GM11168 (cell line): ENCODE results near the gene SPARC.

ENCODE experiments used
- in situ Hi-C: fragments of 300-500 bp; cut with MboI; formaldehyde crosslinking; loops from one replicate; pipeline ENCODE4 v1.12.0; 2022; ENCODE audit warnings: low sequenced_read_pairs; ENCODE audit not compliant: unreplicated experiment

SPARC gene

DNA sequence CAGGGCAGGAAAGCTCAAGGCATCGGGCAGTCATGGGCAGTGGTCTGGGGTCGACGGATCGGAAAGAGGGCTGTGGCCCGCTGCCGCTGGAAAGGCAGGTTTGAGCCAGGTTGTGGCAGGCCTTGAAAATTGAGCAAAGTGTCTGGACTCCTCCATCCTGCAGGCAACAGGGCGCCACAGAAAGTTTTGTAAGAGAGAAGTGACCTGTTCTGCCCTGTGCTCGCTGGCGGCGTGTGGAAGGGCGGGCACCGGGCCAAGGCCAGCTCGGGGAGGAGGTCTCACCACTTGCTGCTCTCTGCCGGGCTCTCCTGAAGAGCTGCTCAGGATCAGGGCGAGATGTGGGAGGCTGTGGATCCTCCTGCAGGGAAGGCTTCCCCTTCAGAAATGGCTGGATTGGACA is 54.2 kb downstream of the SPARC start:
- in situ Hi-C loops, result no loop called here

- in situ Hi-C loops, result no loop called here
These were observed 54.8 kb downstream of the SPARC start for GRCh38 chr5:151631941-151632340.

DNA sequence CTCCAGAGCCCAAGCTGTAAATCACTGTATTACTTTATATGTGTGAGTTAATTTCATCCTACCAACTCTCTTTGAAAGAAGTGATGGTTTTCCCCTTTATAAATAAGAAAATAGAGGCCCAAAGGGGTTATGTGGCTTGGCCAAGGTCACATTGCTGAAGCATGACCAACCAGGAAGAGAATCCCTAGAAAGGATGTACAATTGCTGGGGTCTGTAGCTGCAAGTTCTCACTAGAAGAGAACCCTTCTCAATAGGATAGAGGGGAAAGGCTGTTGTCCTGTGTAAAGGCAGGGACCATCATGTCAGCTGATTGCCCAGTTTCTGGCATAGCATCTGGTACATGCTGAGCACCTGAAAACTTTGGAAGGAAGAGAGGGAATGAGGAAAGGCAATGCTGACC is 56.6 kb downstream of the SPARC start:
- in situ Hi-C loops, result no loop called here

DNA sequence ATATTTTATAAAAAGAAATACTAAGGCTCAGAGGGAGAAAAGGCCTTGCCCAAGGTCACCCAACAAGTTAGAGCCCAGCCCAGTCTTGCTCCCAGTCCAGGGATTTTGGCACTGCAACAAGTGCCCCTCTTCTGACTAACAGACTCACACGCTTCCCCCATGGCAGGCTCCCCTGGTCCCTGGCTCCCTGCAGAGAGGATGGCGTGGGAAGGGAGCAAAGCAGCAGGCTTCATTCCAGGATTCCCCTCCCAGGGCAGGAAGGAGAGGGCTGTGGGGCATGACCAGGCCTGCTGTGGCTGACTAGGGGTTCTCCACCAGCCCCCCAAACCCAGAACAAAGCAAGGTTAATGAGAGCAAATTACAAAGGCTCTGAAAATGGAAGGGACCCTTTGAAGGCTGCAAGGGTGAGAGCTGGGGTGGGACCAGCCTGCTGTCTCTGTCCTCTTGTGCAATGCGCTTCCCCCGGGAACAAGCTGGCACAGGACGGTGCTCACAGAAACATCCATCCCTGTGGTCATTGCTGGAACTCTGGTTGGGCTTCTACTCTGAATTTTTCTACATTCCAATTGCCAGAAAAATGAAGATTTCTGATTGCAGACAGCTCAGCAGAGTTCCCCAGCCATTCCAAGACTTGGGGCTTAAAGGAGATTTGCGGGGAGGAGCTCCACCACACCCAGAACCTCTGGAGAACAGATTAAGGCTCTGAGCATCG is 58.4 kb downstream of the SPARC start:
- in situ Hi-C loops, result no loop called here

GRCh38 chr5:151627650-151628049 is 59.1 kb downstream of the SPARC start:
- in situ Hi-C loops, result no loop called here

DNA sequence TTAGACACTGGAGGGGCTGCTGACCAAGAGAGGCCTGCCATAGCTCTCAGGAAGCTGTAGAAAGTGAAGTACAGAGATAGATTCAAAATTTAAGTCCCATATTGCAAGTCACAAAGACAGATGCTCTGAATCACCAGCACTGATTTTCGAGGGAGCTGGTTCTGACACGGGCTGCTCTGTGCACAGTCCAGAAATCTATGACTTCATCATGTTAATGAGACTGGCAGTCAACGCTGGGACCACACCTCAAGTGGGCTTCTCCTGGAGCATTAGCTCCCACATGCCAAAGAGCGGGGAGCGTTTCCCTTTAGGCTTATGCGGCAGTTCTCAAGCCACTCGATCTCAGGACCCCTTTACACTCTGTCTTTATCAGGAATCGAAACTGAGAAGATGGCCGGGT is 61.4 kb downstream of the SPARC start:
- in situ Hi-C loops, result no loop called here

DNA sequence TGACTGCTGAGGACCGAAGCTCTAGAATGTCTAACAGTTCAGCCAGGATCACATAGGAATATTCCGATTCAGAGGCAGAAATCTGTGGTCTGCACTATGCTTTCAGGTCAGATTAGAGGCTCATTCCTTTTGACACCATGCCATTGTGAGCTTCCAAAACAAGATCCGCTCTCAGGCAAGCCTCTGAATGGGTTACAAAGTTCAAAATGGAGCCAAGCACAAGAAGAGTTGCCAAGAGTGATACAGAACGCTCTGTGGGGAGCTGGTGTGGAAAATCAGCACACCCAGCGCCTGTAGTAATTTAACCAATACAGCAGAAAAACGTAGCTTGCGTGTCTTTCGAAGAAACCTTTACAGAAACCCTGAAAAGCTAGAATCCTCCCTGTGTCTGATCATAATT is 62.2 kb downstream of the SPARC start:
- in situ Hi-C loops, result no loop called here

- in situ Hi-C loops, result no loop called here
These were observed 64.2 kb downstream of the SPARC start for GRCh38 chr5:151622367-151623088.

- in situ Hi-C loops, result no loop called here
These were observed 66.3 kb downstream of the SPARC start for GRCh38 chr5:151620461-151620840.

- in situ Hi-C loops, result no loop called here
These were observed 66.8 kb downstream of the SPARC start for GRCh38 chr5:151619812-151620460.

GRCh38 chr5:151618907-151619306 is 67.8 kb downstream of the SPARC start:
- in situ Hi-C loops, result no loop called here

- in situ Hi-C loops, result no loop called here
These were observed 68.6 kb downstream of the SPARC start for GRCh38 chr5:151617841-151618710.

GRCh38 chr5:151617383-151617840 is 69.3 kb downstream of the SPARC start:
- in situ Hi-C loops, result no loop called here

GRCh38 chr5:151615431-151615830 is 71.3 kb downstream of the SPARC start:
- in situ Hi-C loops, result no loop called here

- in situ Hi-C loops, result no loop called here
These were observed 72.2 kb downstream of the SPARC start for GRCh38 chr5:151614565-151614964.

DNA sequence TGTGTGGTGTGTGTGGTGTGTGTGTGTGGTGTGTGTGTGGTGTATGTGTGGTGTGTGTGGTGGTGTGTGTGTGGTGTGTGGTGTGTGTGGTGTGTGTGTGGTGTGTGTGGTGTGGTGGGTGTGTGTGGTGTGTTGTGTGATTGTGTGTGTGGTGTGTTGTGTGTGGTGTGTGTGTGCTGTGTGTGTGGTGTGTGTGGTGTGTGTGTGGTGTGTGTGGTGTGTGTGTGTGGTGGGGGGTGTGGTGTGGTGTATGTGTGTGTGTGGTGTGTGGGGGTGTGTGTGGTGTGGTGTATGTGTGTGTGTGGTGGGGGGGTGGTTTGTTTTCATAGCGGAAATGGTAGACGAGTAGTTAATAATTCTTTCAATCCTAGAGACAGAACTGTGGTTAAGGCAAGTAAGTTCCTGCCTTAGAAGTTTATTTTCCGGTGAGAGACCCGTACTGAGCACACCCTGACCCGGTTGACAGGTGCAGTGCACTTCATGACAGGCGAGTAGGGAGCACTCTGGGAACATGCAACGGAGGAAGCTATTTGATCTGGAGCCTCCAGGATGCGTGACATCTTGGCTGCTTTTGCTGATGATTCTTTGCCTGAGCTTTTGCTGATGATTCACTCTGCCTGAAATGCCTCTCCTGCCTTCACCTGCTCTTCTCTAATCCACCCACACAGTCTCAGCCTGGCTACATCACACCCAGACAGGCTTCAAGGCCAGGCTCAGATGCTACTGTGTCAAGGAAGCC is 73.9 kb downstream of the SPARC start:
- in situ Hi-C loops, result no loop called here

GRCh38 chr5:151611127-151611775 is 75.5 kb downstream of the SPARC start:
- in situ Hi-C loops, result no loop called here
